HCT116 (cell line): ENCODE results near the gene ZNF678.

Experiments
- ELF1 ChIP-seq: IDR thresholded peaks from 2 replicates; pipeline ENCODE4 v1.6.1; 2012; ENCODE audit warnings: low read depth, borderline replicate concordance
- SP1 ChIP-seq: IDR thresholded peaks from 2 replicates; pipeline ENCODE4 v1.6.1; 2012; ENCODE audit warnings: low read depth
- TF ChIP-seq, protein P1 (sequence below), 3 experiments: fragments of 200-600 bp in 1 of 3; sonication (generic) in 1 of 3; IDR thresholded peaks in 2 of 3; conservative IDR thresholded peaks in 1 of 3; 2 replicates each; pipeline ENCODE4 v1.5.1; 2012 to 2017; ENCODE audit warnings: low read depth in 2 of 3, low read length in 2 of 3, antibody characterized with exemption in 1 of 3, borderline replicate concordance in 1 of 3, control low read depth in 1 of 3, mild to moderate bottlenecking in 1 of 3, mixed read lengths in 1 of 3, mixed run types in 1 of 3, moderate library complexity in 1 of 3; ENCODE audit not compliant: insufficient read depth in 1 of 3

DNA sequence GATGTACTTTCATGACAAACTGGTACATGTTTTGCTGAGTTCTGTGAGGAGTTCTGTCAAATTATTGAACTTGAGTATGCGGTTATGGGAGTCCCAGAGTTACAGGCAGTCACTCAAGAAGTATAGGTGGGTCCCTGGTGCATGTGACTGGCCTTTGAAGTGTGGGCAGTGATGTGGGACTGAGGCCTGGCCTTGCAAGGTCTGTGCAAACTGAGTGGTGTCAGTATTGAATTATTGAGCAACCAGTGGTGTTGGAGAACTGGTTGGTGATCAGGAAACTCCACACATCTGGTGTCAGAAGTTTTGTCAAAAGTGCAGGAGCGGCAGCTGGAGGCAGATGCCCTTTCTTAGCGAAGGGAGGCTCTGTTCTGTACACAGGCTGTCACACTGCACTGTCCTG, 5.2 kb downstream of the ZNF678 start:
- TF ChIP-seq, protein P1, sequence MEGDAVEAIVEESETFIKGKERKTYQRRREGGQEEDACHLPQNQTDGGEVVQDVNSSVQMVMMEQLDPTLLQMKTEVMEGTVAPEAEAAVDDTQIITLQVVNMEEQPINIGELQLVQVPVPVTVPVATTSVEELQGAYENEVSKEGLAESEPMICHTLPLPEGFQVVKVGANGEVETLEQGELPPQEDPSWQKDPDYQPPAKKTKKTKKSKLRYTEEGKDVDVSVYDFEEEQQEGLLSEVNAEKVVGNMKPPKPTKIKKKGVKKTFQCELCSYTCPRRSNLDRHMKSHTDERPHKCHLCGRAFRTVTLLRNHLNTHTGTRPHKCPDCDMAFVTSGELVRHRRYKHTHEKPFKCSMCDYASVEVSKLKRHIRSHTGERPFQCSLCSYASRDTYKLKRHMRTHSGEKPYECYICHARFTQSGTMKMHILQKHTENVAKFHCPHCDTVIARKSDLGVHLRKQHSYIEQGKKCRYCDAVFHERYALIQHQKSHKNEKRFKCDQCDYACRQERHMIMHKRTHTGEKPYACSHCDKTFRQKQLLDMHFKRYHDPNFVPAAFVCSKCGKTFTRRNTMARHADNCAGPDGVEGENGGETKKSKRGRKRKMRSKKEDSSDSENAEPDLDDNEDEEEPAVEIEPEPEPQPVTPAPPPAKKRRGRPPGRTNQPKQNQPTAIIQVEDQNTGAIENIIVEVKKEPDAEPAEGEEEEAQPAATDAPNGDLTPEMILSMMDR (IDR thresholded peaks at IDR 0.05 in 2 of 3, conservative IDR thresholded peaks at IDR 0.05 in 1 of 3; ENCODE audit: borderline replicate concordance in 1 of 3, insufficient read depth in 1 of 3, low read depth in 2 of 3, low read length in 2 of 3): no peak
- TF ChIP-seq SP1 (no peak), ELF1 (no peak)
